ENCODE results near the gene GPN2. TPM values are rescaled to one million over a fixed set of nuclear protein-coding genes. Genes with fewer than 3 reads are reported as not detected.
"Not testable (repeated sequence)": the region's sequence is repeated elsewhere in the genome, so short reads cannot be mapped to it uniquely, and the experiment has no call there.

Gene GPN2
- total RNA-seq, 2 donors from 2014 or later: 12.9 to 15.3 TPM

GRCh38 chr1:26844424-26845196, 45.5 kb downstream of the GPN2 start:
- intact Hi-C loops (cut with DNase I): no loop called here
- DNase-seq: no peak
- no peak for ATAC-seq

GRCh38 chr1:26839779-26840178, 50.3 kb downstream of the GPN2 start:
- ATAC-seq: no peak
- DNase-seq: no peak
- intact Hi-C loops (cut with DNase I): no loop called here

GRCh38 chr1:26839339-26839722, 50.8 kb downstream of the GPN2 start:
- ATAC-seq (no peak), DNase-seq (peak; percentile 11)
- intact Hi-C loops (cut with DNase I): no loop called here

- peak; percentile 14 for DNase-seq
- intact Hi-C loops (cut with DNase I): no loop called here
- no peak for ATAC-seq
Observed at GRCh38 chr1:26838474-26839338, 51.4 kb downstream of the GPN2 start.

GRCh38 chr1:26837665-26838064, 52.4 kb downstream of the GPN2 start:
- intact Hi-C loops (cut with DNase I); ATAC-seq: not testable (repeated sequence)
- peak; percentile 4 for DNase-seq

GRCh38 chr1:26833432-26834405, 56.4 kb downstream of the GPN2 start:
- ATAC-seq (peak; percentile 27 to 73), DNase-seq (peak; percentile 44)
- intact Hi-C loops (cut with DNase I): no loop called here

- ATAC-seq: no peak
- no peak for DNase-seq
- intact Hi-C loops (cut with DNase I): no loop called here
Observed at GRCh38 chr1:26832249-26832960, 57.7 kb downstream of the GPN2 start.

- intact Hi-C loops (cut with DNase I): no loop called here
- no peak for ATAC-seq
- DNase-seq: no peak
Observed at GRCh38 chr1:26831546-26832248, 58.4 kb downstream of the GPN2 start.

- intact Hi-C loops (cut with DNase I): no loop called here
- DNase-seq: no peak
- ATAC-seq: no peak
Observed at GRCh38 chr1:26831059-26831458, 59.0 kb downstream of the GPN2 start.

- DNase-seq (no peak), ATAC-seq (no peak)
- intact Hi-C loops (cut with DNase I): no loop called here
Observed at GRCh38 chr1:26829184-26829911, 60.7 kb downstream of the GPN2 start.

GRCh38 chr1:26828411-26828991, 61.6 kb downstream of the GPN2 start:
- no peak for DNase-seq
- ATAC-seq: peak; percentile 40 to 50
- intact Hi-C loops (cut with DNase I): no loop called here

- intact Hi-C loops (cut with DNase I): no loop called here
- DNase-seq (no peak), ATAC-seq (peak in 1 of 2 donors; percentile 6)
Observed at GRCh38 chr1:26827663-26828062, 62.4 kb downstream of the GPN2 start.

GRCh38 chr1:26827106-26827604, 62.9 kb downstream of the GPN2 start:
- no peak for DNase-seq
- intact Hi-C loops (cut with DNase I): no loop called here
- peak in 1 of 2 donors; percentile 2 for ATAC-seq

GRCh38 chr1:26826261-26827105, 63.6 kb downstream of the GPN2 start, which contains the start of gene ZDHHC18:
Gene ZDHHC18, plus strand, starts transcription at chr1:26826688. Its CDS starts 117 bp downstream, at chr1:26826805.
- DNase-seq (peak; percentile 75), ATAC-seq (peak; percentile 82 to 92)
- intact Hi-C loops (cut with DNase I): no loop called here

All from left cardiac atrium (tissue), 4 donors.